SK-N-SH (cell line): ENCODE data around the gene SV2C. TPM values are rescaled to one million over a fixed set of nuclear protein-coding genes. Genes with fewer than 3 reads are reported as not detected.

Source experiments
- CTCF ChIA-PET: fragments of 300-600, 350-600 bp; formaldehyde crosslinking; extraction: SDS; loops from one replicate; lab custom pipeline; 2021; lab: Yijun Ruan, JAX
- POLR2A ChIA-PET: fragments of 350-600 bp; sonication (Branson Sonifier 250); formaldehyde crosslinking; extraction: SDS; loops from one replicate; lab custom pipeline; 2020; ENCODE audit warnings: antibody characterized with exemption, inconsistent platforms; lab: Yijun Ruan, JAX
- DNase-seq: peaks from one replicate; pipeline ENCODE4 v3.0.0; 2012
- H2AFZ ChIP-seq: fragments of 200-600 bp; sonication (generic); 2 replicates; pipeline ENCODE4 v1.8.1; 2016; ENCODE audit warnings: antibody characterized with exemption, mild to moderate bottlenecking, low read depth
- H3F3A ChIP-seq: fragments of 200-600 bp; sonication (generic); replicated peaks from 2 replicates; pipeline ENCODE3; 2016; ENCODE audit warnings: antibody characterized with exemption, mild to moderate bottlenecking; ENCODE audit not compliant: insufficient read depth
- H3K27ac ChIP-seq, 2 experiments: fragments of 200-500 bp in 1 of 2; fragments of 200-600 bp in 1 of 2; sonication (Bioruptor generic) in 1 of 2; sonication (generic), shearing (Covaris generic) in 1 of 2; 2 replicates each; pipeline versions ENCODE4 v1.5.1 to v1.6.1; 2014 to 2016; ENCODE audit warnings: low read depth in 2 of 2, inconsistent platforms in 1 of 2, low read length in 1 of 2, mild to moderate bottlenecking in 1 of 2, mixed read lengths in 1 of 2
- H3K27me3 ChIP-seq: fragments of 200-600 bp; sonication (generic), shearing (Covaris generic); 2 replicates; pipeline ENCODE4 v1.6.1; 2016; ENCODE audit warnings: mixed run types; ENCODE audit not compliant: insufficient read depth
- H3K36me3 ChIP-seq, 2 experiments: fragments of 200-500 bp in 1 of 2; fragments of 200-600 bp in 1 of 2; sonication (Bioruptor generic) in 1 of 2; sonication (generic) in 1 of 2; replicated peaks in 1 of 2; 2 replicates each; pipeline versions ENCODE3 to v1.5.1; 2014 to 2016; ENCODE audit warnings: low read length in 1 of 2, mild to moderate bottlenecking in 1 of 2; ENCODE audit not compliant: insufficient read depth in 2 of 2, control insufficient read depth in 1 of 2
- H3K4me1 ChIP-seq, 2 experiments: fragments of 200-500 bp in 1 of 2; fragments of 200-600 bp in 1 of 2; sonication (Bioruptor generic) in 1 of 2; sonication (generic), shearing (Covaris generic) in 1 of 2; 2 replicates each; pipeline versions ENCODE4 v1.5.1 to v1.6.1; 2014 to 2016; ENCODE audit warnings: low read depth in 1 of 2, low read length in 1 of 2, mixed run types in 1 of 2; ENCODE audit not compliant: insufficient read depth in 2 of 2, control insufficient read depth in 1 of 2
- H3K4me2 ChIP-seq: fragments of 200-600 bp; sonication (generic), shearing (Covaris generic); 2 replicates; pipeline ENCODE4 v1.6.1; 2017; ENCODE audit warnings: mixed run types
- H3K4me3 ChIP-seq, 2 experiments: fragments of 200-500 bp in 1 of 2; fragments of 200-600 bp in 1 of 2; sonication (Bioruptor generic) in 1 of 2; sonication (generic), shearing (Covaris generic) in 1 of 2; 2 replicates each; pipeline versions ENCODE4 v1.5.1 to v1.8.1; 2014 to 2016; ENCODE audit warnings: low read depth in 2 of 2, inconsistent platforms in 1 of 2, low read length in 1 of 2, mild to moderate bottlenecking in 1 of 2, mixed read lengths in 1 of 2, moderate library complexity in 1 of 2
- H3K79me2 ChIP-seq: fragments of 200-600 bp; sonication (generic); 2 replicates; pipeline ENCODE4 v1.8.1; 2017; ENCODE audit warnings: mild to moderate bottlenecking; ENCODE audit not compliant: insufficient read depth
- H3K9ac ChIP-seq: fragments of 200-600 bp; sonication (generic); 2 replicates; pipeline ENCODE4 v1.6.1; 2017; ENCODE audit warnings: mixed run types
- H3K9me2 ChIP-seq: fragments of 200-600 bp; sonication (generic); 2 replicates; pipeline ENCODE4 v1.6.1; 2017; ENCODE audit warnings: mixed run types
- H3K9me3 ChIP-seq: fragments of 200-600 bp; sonication (generic); 2 replicates; pipeline ENCODE4 v1.6.1; 2017; ENCODE audit warnings: mixed run types, mild to moderate bottlenecking, moderate library complexity
- H4K20me1 ChIP-seq: fragments of 200-600 bp; sonication (generic); 2 replicates; pipeline ENCODE4 v1.6.1; 2017; ENCODE audit warnings: mild to moderate bottlenecking, mixed run types; ENCODE audit not compliant: insufficient read depth
- CHD2 ChIP-seq: fragments of 150-350 bp; IDR thresholded peaks from 2 replicates; pipeline ENCODE4 v1.6.1; 2018; ENCODE audit warnings: low read length; ENCODE audit not compliant: partially characterized antibody
- ELF1 ChIP-seq: IDR thresholded peaks from 2 replicates; pipeline ENCODE4 v1.4.0; 2012
- EP300 ChIP-seq, 2 experiments: IDR thresholded peaks; 2 replicates each; pipeline versions ENCODE4 v1.4.0 to v1.6.1; 2012; ENCODE audit warnings: borderline replicate concordance in 1 of 2, low read depth in 1 of 2, low read length in 1 of 2
- EZH2phosphoT487 ChIP-seq: fragments of 200-600 bp; sonication (generic); IDR thresholded peaks from 2 replicates; pipeline ENCODE4 v1.6.1; 2017; ENCODE audit warnings: low read depth, mixed run types, mild to moderate bottlenecking, antibody characterized with exemption, moderate library complexity, borderline replicate concordance
- FOSL2 ChIP-seq: IDR thresholded peaks from 2 replicates; pipeline ENCODE4 v1.4.0; 2012; ENCODE audit warnings: low read depth, mild to moderate bottlenecking, moderate library complexity, borderline replicate concordance
- GATA2 ChIP-seq: sonication (generic); formaldehyde crosslinking; IDR thresholded peaks from 2 replicates; pipeline ENCODE4 v1.5.0; 2020; ENCODE audit warnings: mild to moderate bottlenecking, missing genetic modification reagents
- MEF2A ChIP-seq: IDR thresholded peaks from 2 replicates; pipeline ENCODE4 v1.4.0; 2012; ENCODE audit warnings: low read depth, borderline replicate concordance
- MXI1 ChIP-seq: IDR thresholded peaks from 2 replicates; pipeline ENCODE4 v1.6.1; 2012; ENCODE audit warnings: mild to moderate bottlenecking, low read depth, low read length, improper control_type of control experiment
- RXRA ChIP-seq: IDR thresholded peaks from 2 replicates; pipeline ENCODE4 v1.4.0; 2012; ENCODE audit warnings: low read depth, mild to moderate bottlenecking, borderline replicate concordance
- SIN3A ChIP-seq: IDR thresholded peaks from 2 replicates; pipeline ENCODE4 v1.6.1; 2012; ENCODE audit warnings: low read depth, mild to moderate bottlenecking, low read length, moderate library complexity, borderline replicate concordance
- SMC3 ChIP-seq: IDR thresholded peaks from 2 replicates; pipeline ENCODE4 v1.6.1; 2012; ENCODE audit warnings: low read depth, low read length, improper control_type of control experiment
- TAF1 ChIP-seq: IDR thresholded peaks from 2 replicates; pipeline ENCODE4 v1.6.1; 2012; ENCODE audit warnings: low read depth, mild to moderate bottlenecking, low read length, moderate library complexity, borderline replicate concordance
- TEAD4 ChIP-seq: IDR thresholded peaks from 2 replicates; pipeline ENCODE4 v1.4.0; 2012; ENCODE audit warnings: mild to moderate bottlenecking, borderline replicate concordance; ENCODE audit not compliant: insufficient read depth
- USF1 ChIP-seq: IDR thresholded peaks from 2 replicates; pipeline ENCODE4 v1.4.0; 2012; ENCODE audit warnings: low read depth, borderline replicate concordance
- WGBS: methylation state at CpG from one replicate; pipeline ENCODE4 v1.1.6; 2017; ENCODE audit warnings: low lambda C conversion rate; 5-methylcytosine and 5-hydroxymethylcytosine counted together
- polyA plus RNA-seq, 3 experiments: library from polyadenylated mRNA; depleted of rRNA; stranded (reverse); fragments of >200 nt; gene quantifications; 2 replicates each; pipeline ENCODE4 v1.2.3, GENCODE V29; 2012
- TF ChIP-seq, protein P1 (sequence below): IDR thresholded peaks from 2 replicates; pipeline ENCODE4; 2012
- TF ChIP-seq, protein P2 (sequence below): IDR thresholded peaks from 2 replicates; pipeline ENCODE4 v1.4.0; 2012; ENCODE audit warnings: low read depth, borderline replicate concordance

SV2C gene
- polyA plus RNA-seq, 1 of the 3 experiments (the other 2 are of a cell fraction), result 0.05 TPM

DNA sequence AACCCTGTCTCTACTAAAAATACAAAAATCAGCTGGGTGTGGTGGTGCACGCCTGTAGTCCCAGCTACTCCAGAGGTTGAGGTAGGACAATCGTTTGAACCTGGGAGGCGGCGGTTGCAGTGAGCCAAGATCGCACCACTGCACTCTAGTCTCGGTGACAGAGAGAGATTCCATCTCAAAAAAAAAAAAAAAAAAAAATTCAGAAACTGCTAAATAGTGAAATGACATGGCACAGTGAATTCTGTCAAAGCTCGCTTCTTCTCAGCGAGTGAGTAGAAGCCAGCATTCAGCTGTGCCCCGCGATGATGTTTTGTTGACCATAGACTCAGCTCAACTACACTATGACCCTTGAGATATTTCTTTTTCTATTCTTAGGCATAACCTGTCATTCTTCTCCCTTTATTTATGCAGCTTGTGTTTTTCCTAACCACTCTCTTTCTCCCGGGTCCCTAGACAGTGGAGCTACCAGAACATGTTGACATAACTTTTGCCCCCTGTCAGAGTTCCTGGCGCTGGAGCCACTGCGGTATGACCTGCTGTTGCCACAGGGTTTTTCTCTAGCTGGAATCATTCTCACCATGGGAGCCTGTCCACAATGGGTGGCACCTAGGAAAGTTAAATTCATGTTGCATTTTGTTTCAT is 306.5 kb downstream of the SV2C start (continued):
- TF ChIP-seq USF1 (no peak), CHD2 (no peak), EP300 (IDR thresholded peaks at IDR 0.05; ENCODE audit: borderline replicate concordance in 1 of 2, low read depth in 1 of 2, low read length in 1 of 2) (no peak), MXI1 (no peak)
- TF ChIP-seq, protein P1, sequence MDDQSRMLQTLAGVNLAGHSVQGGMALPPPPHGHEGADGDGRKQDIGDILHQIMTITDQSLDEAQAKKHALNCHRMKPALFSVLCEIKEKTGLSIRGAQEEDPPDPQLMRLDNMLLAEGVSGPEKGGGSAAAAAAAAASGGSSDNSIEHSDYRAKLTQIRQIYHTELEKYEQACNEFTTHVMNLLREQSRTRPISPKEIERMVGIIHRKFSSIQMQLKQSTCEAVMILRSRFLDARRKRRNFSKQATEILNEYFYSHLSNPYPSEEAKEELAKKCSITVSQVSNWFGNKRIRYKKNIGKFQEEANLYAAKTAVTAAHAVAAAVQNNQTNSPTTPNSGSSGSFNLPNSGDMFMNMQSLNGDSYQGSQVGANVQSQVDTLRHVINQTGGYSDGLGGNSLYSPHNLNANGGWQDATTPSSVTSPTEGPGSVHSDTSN, result no peak

GRCh38 chr5:76391014-76391413 is 307.8 kb downstream of the SV2C start:
- ChIA-PET CTCF (no interaction called here), POLR2A (no interaction called here)
- H3K27me3 ChIP-seq, result no peaks in the 10 kb centered on the region
- no peak overlapping the region for H3K4me2 ChIP-seq
- H3K27ac ChIP-seq, result no peak overlapping the region
- no peaks in the 10 kb centered on the region for H4K20me1 ChIP-seq
- no peak overlapping the region for H3K4me3 ChIP-seq
- no peak for DNase-seq
- TF ChIP-seq, protein P2, sequence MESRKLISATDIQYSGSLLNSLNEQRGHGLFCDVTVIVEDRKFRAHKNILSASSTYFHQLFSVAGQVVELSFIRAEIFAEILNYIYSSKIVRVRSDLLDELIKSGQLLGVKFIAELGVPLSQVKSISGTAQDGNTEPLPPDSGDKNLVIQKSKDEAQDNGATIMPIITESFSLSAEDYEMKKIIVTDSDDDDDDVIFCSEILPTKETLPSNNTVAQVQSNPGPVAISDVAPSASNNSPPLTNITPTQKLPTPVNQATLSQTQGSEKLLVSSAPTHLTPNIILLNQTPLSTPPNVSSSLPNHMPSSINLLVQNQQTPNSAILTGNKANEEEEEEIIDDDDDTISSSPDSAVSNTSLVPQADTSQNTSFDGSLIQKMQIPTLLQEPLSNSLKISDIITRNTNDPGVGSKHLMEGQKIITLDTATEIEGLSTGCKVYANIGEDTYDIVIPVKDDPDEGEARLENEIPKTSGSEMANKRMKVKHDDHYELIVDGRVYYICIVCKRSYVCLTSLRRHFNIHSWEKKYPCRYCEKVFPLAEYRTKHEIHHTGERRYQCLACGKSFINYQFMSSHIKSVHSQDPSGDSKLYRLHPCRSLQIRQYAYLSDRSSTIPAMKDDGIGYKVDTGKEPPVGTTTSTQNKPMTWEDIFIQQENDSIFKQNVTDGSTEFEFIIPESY, result no peak
- TF ChIP-seq SMC3, result no peak
- no peak for TF ChIP-seq EP300 (IDR thresholded peaks at IDR 0.05; ENCODE audit: borderline replicate concordance in 1 of 2, low read depth in 1 of 2, low read length in 1 of 2)
- no peak for TF ChIP-seq TEAD4
- no peak for TF ChIP-seq EZH2phosphoT487
- no peak for TF ChIP-seq SIN3A
- TF ChIP-seq TAF1, result no peak
- no peak for TF ChIP-seq MEF2A
- no peak for TF ChIP-seq RXRA
- no peak for TF ChIP-seq FOSL2
- no peak for TF ChIP-seq ELF1
- TF ChIP-seq GATA2 (CRISPR knock-in tag), result no peak
- TF ChIP-seq, all 33 proteins: peak for 0
- Histone ChIP-seq H3K9me3 (no peaks in the 10 kb centered on the region), H3K9me2 (no peaks in the 10 kb centered on the region), H3K36me3 (no peaks in the 10 kb centered on the region), H3K4me1 (peaks cover 0 to 5% of the 10 kb centered on the region in 2 experiments; a peak in 2 of 4 replicates), H3K79me2 (no peaks in the 10 kb centered on the region), H3K9ac (no peak overlapping the region), H2AFZ (no peak overlapping the region), H3F3A (no peaks in the 10 kb centered on the region)
- WGBS, result 84% methylated on average over 9 of the region's 9 CpGs
